Measurements from ENCODE around the gene RAB8A.

Gene RAB8A

GRCh38 chr19:16066611-16067104 is 45.0 kb upstream of the RAB8A start:
- peak; percentile 29 for TF ChIP-seq CTCF (IDR thresholded peaks at IDR 0.05; ENCODE audit: poor library complexity, severe bottlenecking)
- H3K4me3 ChIP-seq (ENCODE audit: severe bottlenecking): peak overlapping the region; percentile 79
- no peak for DNase-seq (ENCODE audit: low spot score)
- peaks cover 18% of the 10 kb centered on the region for H3K4me1 ChIP-seq (ENCODE audit: insufficient read depth, poor library complexity, severe bottlenecking)
- no peaks in the 10 kb centered on the region for H3K27me3 ChIP-seq (ENCODE audit: insufficient read depth, poor library complexity, severe bottlenecking)
- peaks cover 14% of the 10 kb centered on the region for H3K36me3 ChIP-seq (ENCODE audit: low read depth)
- ATAC-seq (ENCODE audit: low read depth): peak; percentile 22; the same call in 2 of the 3 replicates
- H3K27ac ChIP-seq (ENCODE audit: poor library complexity, severe bottlenecking): peak overlapping the region; percentile 84
- H3K9me3 ChIP-seq (ENCODE audit: severe bottlenecking): no peaks in the 10 kb centered on the region

DNA sequence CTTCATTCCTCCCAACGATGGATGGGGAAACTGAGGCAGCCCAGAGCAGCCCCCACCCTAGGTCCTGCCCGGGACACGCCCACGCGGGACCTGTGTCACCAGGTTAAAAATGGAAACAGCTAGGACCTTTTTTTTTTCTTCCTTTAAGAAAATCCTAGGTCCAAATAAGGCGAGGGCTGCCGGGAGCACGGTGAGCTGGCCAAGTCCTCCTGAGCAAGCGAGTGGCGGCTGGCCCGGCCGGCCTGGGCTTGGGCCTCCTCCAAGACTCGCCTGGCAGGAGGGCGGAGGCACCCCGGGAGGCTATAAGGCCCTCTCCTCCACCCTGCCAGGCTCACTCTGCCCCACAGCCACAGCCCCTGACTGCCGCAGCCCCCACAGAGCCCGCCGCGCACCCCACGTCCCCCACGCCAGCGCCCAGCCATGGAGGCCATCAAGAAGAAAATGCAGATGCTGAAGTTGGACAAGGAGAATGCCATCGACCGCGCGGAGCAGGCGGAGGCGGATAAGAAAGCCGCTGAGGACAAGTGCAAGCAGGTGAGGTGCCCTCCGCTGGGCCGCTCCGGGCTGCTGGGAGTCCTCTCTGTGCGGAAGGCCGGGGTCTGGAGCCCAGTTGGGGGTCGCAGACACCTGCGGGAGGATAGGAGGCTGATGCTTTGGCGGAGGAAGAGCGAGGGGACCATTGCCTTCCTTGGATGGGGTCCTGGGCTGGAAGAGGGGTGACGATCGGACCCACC is 44.3 kb upstream of the RAB8A start:
- Histone ChIP-seq H3K9me3 (ENCODE audit: severe bottlenecking) (no peaks in the 10 kb centered on the region), H3K27ac (ENCODE audit: poor library complexity, severe bottlenecking) (peak overlapping the region; percentile 84), H3K4me1 (ENCODE audit: insufficient read depth, poor library complexity, severe bottlenecking) (peaks cover 18% of the 10 kb centered on the region), H3K36me3 (ENCODE audit: low read depth) (peaks cover 19% of the 10 kb centered on the region), H3K4me3 (ENCODE audit: severe bottlenecking) (peak overlapping the region; percentile 79), H3K27me3 (ENCODE audit: insufficient read depth, poor library complexity, severe bottlenecking) (no peaks in the 10 kb centered on the region)
- ATAC-seq (ENCODE audit: low read depth): peak; percentile 59
- peak; percentile 93 for DNase-seq (ENCODE audit: low spot score)
- no peak for TF ChIP-seq CTCF (IDR thresholded peaks at IDR 0.05; ENCODE audit: poor library complexity, severe bottlenecking)

DNA sequence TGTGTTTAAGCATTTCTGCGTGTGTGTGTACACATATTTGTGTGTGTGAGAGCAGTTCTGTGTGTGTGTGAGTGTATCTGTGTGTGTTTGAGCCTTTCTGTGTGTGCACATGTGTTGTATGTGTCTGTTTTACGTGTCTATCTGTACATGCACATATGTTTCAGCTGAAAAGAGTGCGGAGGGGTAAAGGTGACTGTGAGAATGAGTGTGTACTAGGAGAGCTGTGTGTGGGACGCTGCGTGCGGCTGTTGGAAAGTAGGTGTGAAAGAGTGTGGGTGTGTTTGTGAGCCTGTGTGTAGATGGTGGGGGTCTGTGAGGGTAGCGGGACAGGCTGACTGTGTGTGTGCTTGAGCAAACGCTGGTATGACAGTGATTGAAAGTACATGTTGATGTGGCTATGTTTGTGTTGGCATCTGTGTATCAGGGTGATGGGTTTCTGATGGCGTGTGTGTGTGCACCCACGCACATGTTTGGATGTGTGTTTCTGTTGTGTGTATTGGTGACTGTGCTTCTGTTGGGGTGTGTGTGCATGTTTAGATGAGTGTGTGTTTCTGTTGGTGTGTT is 42.9 kb upstream of the RAB8A start:
- H3K27ac ChIP-seq (ENCODE audit: poor library complexity, severe bottlenecking): peak overlapping the region; percentile 84
- TF ChIP-seq CTCF (IDR thresholded peaks at IDR 0.05; ENCODE audit: poor library complexity, severe bottlenecking): no peak
- peaks cover 25% of the 10 kb centered on the region for H3K36me3 ChIP-seq (ENCODE audit: low read depth)
- H3K4me3 ChIP-seq (ENCODE audit: severe bottlenecking): peak overlapping the region; percentile 79
- DNase-seq (ENCODE audit: low spot score): no peak
- no peaks in the 10 kb centered on the region for H3K27me3 ChIP-seq (ENCODE audit: insufficient read depth, poor library complexity, severe bottlenecking)
- peaks cover 18% of the 10 kb centered on the region for H3K4me1 ChIP-seq (ENCODE audit: insufficient read depth, poor library complexity, severe bottlenecking)
- no peak for ATAC-seq (ENCODE audit: low read depth)
- no peaks in the 10 kb centered on the region for H3K9me3 ChIP-seq (ENCODE audit: severe bottlenecking)

DNA sequence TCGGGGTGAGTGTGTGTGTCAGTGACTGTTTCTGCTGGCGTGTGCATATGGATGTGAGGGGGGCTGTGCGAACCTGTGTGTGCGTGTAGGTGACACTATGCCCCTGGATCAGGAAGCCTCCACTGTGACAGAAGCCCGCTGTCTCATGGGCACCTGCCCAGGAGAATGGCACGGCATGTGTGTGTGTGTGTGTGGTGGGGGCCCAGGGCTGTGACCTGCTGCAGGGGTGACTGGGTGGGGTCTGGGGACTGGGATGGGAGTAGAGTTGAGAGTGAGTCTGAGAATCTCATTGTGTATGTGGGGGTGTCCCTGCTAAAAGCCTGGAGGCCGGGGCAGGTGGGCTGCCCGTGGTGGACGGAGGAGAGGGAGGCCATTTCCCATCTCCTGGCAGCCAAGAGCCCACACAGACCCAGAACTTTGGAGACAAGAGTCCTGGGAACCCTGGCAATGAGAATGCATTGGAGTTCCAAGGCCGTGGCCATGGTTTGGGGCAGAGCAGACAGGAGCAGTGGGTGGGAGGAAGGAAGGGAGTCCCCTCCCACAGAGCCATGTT is 41.8 kb upstream of the RAB8A start:
- peak; percentile 51 for ATAC-seq (ENCODE audit: low read depth)
- H3K4me3 ChIP-seq (ENCODE audit: severe bottlenecking): peak overlapping the region; percentile 79
- no peak for TF ChIP-seq CTCF (IDR thresholded peaks at IDR 0.05; ENCODE audit: poor library complexity, severe bottlenecking)
- peaks cover 18% of the 10 kb centered on the region for H3K4me1 ChIP-seq (ENCODE audit: insufficient read depth, poor library complexity, severe bottlenecking)
- H3K27me3 ChIP-seq (ENCODE audit: insufficient read depth, poor library complexity, severe bottlenecking): no peaks in the 10 kb centered on the region
- H3K27ac ChIP-seq (ENCODE audit: poor library complexity, severe bottlenecking): peak overlapping the region; percentile 84
- DNase-seq (ENCODE audit: low spot score): no peak
- peaks cover 31% of the 10 kb centered on the region for H3K36me3 ChIP-seq (ENCODE audit: low read depth)
- H3K9me3 ChIP-seq (ENCODE audit: severe bottlenecking): no peaks in the 10 kb centered on the region
